ENCODE measurements around the gene CEP350. TPM values are rescaled to one million over a fixed set of nuclear protein-coding genes. Genes with fewer than 3 reads are reported as not detected.

Gene CEP350
- total and polyA plus RNA-seq, 10 of the 15 experiments (the other 5 are each of a cell fraction or from before 2014, with no cell fraction given): 5.2 to 46.0 (median 23.1) TPM

DNA sequence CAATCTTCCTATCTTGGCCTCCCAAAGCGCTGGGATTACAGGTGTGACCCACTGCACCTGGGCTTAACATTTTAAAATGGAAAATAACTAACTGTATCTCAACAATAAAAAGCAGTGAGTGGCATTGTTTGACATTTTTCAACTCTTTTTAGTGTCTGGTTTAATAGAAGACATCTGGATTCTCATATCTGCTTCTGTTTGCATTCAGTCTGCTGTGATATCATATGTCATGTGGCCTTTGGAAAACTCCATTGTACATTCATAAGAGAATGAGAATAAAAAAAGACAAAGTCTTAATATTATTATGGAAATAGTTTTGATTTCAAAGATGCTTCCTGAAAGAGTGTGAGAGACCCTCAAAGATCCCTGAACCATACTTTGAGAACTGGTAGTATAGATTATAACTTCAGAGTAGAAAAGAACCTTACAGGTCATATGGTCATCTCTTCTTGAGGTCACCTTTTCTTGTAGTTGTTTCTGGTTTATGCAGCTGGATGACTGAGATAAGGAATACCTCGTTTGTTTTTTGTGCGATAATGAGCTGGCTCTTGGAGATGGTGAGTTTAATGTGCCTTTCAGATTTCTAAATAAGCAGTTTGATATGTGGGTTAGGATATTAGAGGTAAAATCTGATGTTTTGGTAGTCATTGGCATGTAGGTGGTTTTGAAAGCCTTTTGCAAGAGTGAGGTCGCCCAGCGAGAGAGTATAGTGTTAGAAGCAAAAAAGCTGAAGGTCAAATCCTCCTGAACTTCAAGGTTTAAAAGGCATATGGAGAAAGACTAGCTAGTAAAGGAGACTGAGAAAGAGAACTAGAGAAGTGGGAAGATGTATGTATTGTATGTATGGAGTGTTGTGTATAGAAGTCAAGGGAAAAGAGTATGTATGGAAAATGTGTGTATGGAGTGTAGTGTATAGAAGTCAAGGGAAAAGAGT lies 17.2 kb downstream of the CEP350 start:
- H3K27ac ChIP-seq (ENCODE audit: control insufficient read depth, insufficient read depth): no peak overlapping the region
- ATAC-seq: no peak
- FAIRE-seq: no peak
- H3K9me3 ChIP-seq (replicated peaks; ENCODE audit: control insufficient read depth, insufficient read depth, low read length): peaks cover 3% of the 10 kb centered on the region; the same call in 2 of the 3 replicates
- H3K9ac ChIP-seq (ENCODE audit: control insufficient read depth, insufficient read depth, low read length): no peak overlapping the region
- no peak overlapping the region for H2AFZ ChIP-seq (ENCODE audit: control insufficient read depth, low read depth, low read length)
- H4K20me1 ChIP-seq (ENCODE audit: control insufficient read depth, insufficient read depth): no peaks in the 10 kb centered on the region
- H3K4me3 ChIP-seq: no peak overlapping the region
- 84% methylated on average over 5 of the region's 5 CpGs for WGBS (ENCODE audit: insufficient coverage, insufficient replicate concordance, low lambda C conversion rate, missing lambda C conversion rate)
- in situ Hi-C loops (cut with MboI): no loop called here
- ChIA-PET POLR2A (interaction anchor here (0.7 kb wide), 1 partner anchor 32 kb away, joined by 3 read pairs; no protein-coding TSS in a partner anchor), RAD21 (ENCODE audit: unreplicated experiment) (no interaction called here), CTCF (interaction anchor here (1.0 kb wide), 1 partner anchor 28 kb away, joined by 3 read pairs; no protein-coding TSS in a partner anchor), SMC1A (ENCODE audit: uncharacterized antibody, unreplicated experiment) (interaction anchor here (1.0 to 2.2 kb wide), 2 partner anchors 18 to 24 kb away, joined by 3 to 7 read pairs; no protein-coding TSS in a partner anchor)
- no peak for DNase-seq (ENCODE audit: low read depth, low spot score)
- no peaks in the 10 kb centered on the region; the same call in 1 of the 2 replicates for H3K4me1 ChIP-seq (ENCODE audit: control insufficient read depth, insufficient read depth, low read length)
- H3K36me3 ChIP-seq (ENCODE audit: control insufficient read depth in 2 of 2, insufficient read depth in 2 of 2, low read length in 1 of 2): peaks cover 4 to 5% of the 10 kb centered on the region in 2 experiments; a peak in 3 of 4 replicates
- TF ChIP-seq FOS (IDR thresholded peaks at IDR 0.05; ENCODE audit: borderline replicate concordance, extremely low read depth, insufficient read length) (no peak), PAX8 (IDR thresholded peaks at IDR 0.05) (no peak), NR2C2 (IDR thresholded peaks at IDR 0.05; ENCODE audit: borderline replicate concordance, control insufficient read depth, insufficient read length, low read depth) (no peak), SUPT20H (IDR thresholded peaks at IDR 0.05; ENCODE audit: borderline replicate concordance, control insufficient read depth, low read depth, low read length) (no peak), SMC3 (IDR thresholded peaks at IDR 0.05; ENCODE audit: borderline replicate concordance, low read length) (no peak), BCLAF1 (IDR thresholded peaks at IDR 0.05) (no peak), JUNB (IDR thresholded peaks at IDR 0.05) (no peak), IKZF1 (conservative IDR thresholded peaks at IDR 0.05) (no peak)
- TF ChIP-seq, protein P1, sequence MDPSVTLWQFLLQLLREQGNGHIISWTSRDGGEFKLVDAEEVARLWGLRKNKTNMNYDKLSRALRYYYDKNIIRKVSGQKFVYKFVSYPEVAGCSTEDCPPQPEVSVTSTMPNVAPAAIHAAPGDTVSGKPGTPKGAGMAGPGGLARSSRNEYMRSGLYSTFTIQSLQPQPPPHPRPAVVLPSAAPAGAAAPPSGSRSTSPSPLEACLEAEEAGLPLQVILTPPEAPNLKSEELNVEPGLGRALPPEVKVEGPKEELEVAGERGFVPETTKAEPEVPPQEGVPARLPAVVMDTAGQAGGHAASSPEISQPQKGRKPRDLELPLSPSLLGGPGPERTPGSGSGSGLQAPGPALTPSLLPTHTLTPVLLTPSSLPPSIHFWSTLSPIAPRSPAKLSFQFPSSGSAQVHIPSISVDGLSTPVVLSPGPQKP (IDR thresholded peaks at IDR 0.05; ENCODE audit: low read depth, low read length): no peak
- no peak overlapping the region for H3K4me2 ChIP-seq (ENCODE audit: control insufficient read depth, insufficient read depth)
- H3K79me2 ChIP-seq (ENCODE audit: control insufficient read depth, insufficient read depth, low read length): peaks cover 54% of the 10 kb centered on the region
- intact Hi-C loops (cut with micrococcal nuclease; ENCODE audit: unreplicated experiment): no loop called here
- no TSS peak for BruUV-seq (replicated peaks)
- H3K27me3 ChIP-seq (replicated peaks in 1 of 2; ENCODE audit: control insufficient read depth in 2 of 2, insufficient read depth in 2 of 2, low read length in 1 of 2): no peaks in the 10 kb centered on the region

Measured in GM12878 (cell line).